GM06990 (cell line): ENCODE data around the gene NRG2.

ENCODE experiments used
- DNase-seq: peaks from one replicate; pipeline ENCODE4 v3.0.0-alpha.2; 2011; ENCODE audit not compliant: insufficient read length; ENCODE audit errors: extremely low read depth
- H3K27me3 ChIP-seq: replicated peaks from 2 replicates; pipeline ENCODE4 v1.6.0; 2011; ENCODE audit warnings: low read length; ENCODE audit not compliant: control insufficient read depth, insufficient read depth
- H3K36me3 ChIP-seq: 2 replicates; pipeline ENCODE4 v1.5.1; 2011; ENCODE audit warnings: low read length; ENCODE audit not compliant: control insufficient read depth, insufficient read depth
- H3K4me3 ChIP-seq: replicated peaks from 2 replicates; pipeline ENCODE4 v1.5.1; 2011; ENCODE audit warnings: low read depth, mild to moderate bottlenecking, control low read depth, low read length
- CTCF ChIP-seq: IDR thresholded peaks from 2 replicates; pipeline ENCODE4 v1.5.1; 2011; ENCODE audit warnings: low read length, control low read depth, mild to moderate bottlenecking, inconsistent platforms; ENCODE audit not compliant: insufficient read depth, poor library complexity, severe bottlenecking

NRG2 gene

DNA sequence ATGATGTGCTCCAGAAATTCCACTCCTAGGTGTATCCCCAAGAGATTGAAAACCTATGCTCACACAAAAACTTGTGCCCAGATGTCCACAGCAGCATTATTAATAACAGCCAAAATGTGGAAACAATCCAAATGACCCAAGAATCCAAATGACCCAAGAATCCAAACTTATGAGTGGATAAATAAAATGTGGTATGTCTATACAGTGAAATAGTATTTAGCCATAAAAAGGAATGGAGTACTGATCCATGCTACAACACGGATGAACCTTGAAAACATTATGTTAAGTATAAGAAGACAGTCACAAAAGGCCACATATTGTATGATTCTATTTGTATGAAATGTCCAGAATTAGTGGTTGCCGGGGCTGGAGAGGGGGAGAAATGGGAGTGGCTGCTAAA is 167.1 kb downstream of the NRG2 start:
- H3K4me3 ChIP-seq, result no peak overlapping the region
- no peak for TF ChIP-seq CTCF
- no peaks in the 10 kb centered on the region; the same call in 1 of the 2 replicates for H3K36me3 ChIP-seq
- no peak for DNase-seq
- no peaks in the 10 kb centered on the region for H3K27me3 ChIP-seq

DNA sequence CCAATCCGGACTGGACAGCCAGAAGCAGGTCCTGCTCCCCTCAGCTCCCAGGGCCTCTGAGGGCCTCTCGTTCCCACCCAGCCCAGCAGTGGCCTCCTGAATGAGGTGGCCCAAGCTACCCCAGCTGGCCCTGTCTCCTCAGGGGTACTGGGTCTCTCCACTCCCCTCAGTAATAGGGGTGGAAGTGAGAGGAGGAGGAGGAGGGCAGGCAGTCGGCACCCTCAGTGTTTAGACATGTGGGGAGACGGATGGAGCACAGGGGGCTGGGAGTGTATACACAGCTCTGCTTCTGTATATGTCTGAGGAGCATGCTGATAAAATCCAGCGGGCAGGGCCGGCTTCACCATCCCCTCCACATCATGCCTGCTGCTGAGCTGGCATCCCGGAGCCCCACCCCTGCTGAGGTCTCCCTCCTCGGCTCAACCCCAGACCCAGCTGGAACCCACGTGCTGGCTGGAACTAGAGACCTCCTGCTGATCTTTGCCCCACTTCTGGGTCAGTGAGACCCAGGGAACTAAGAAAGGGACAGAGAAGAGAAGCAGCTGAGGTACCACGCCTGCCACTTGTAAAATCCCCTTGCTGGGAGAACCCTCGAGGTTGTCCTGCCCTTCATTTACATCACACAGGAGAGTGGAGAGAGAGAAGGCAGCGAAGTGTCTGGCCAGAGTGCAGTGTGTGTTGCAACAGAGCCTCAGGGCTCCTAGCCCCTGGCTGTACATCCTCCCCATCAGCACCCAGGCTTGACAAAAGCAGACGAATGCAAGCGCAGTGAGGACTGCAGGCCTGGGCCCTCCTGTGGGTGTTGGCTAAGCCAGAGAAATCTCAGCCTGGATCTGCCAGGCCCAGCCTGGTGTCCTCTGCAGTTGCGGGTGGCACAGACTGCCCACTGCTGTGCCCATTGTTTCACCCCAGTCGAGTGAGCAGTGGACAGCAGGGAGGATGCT is 170.0 kb downstream of the NRG2 start:
- no peaks in the 10 kb centered on the region for H3K36me3 ChIP-seq
- no peak overlapping the region for H3K4me3 ChIP-seq
- TF ChIP-seq CTCF, result no peak
- DNase-seq, result no peak
- no peaks in the 10 kb centered on the region for H3K27me3 ChIP-seq

DNA sequence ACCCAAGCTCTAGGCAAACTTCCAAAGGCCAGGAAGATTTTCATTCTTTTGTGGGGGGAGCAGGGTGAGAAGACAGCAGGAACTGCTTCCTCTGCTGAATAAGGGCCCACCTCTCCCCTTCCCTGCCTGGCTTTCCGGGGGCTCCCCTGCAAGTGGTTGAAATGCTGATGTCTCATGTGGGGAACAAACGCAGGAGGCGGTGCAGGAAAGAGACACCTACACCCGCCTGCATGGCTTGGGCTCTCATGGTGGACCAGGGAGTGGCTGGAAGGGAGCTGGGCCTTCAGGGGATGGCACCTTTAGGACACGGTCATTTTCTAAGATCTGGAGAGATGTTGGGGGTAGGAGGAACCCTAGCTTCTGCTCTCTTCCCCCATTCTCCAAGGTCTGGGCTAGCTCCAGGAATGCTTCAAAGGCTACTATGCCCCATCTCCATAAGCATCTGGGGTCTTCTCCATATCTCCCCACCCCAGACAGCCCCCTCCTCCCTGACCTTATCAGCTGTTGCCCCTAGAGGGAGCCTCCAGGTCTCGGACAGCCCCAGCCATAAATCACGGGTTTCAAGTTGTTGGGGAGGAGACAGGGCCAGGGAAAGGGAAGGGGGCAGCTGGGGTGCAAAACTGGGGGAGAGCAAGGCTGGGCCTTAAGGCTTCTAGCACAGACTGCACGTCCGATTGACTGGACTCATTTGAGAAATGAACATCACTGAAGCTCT is 170.9 kb downstream of the NRG2 start:
- Histone ChIP-seq H3K27me3 (no peaks in the 10 kb centered on the region), H3K4me3 (no peak overlapping the region), H3K36me3 (no peaks in the 10 kb centered on the region)
- TF ChIP-seq CTCF, result peak; percentile 41
- DNase-seq, result no peak

GRCh38 chr5:139871614-139872013 is 171.5 kb downstream of the NRG2 start:
- no peaks in the 10 kb centered on the region for H3K36me3 ChIP-seq
- no peaks in the 10 kb centered on the region for H3K27me3 ChIP-seq
- H3K4me3 ChIP-seq, result no peak overlapping the region
- DNase-seq, result no peak
- TF ChIP-seq CTCF, result no peak

DNA sequence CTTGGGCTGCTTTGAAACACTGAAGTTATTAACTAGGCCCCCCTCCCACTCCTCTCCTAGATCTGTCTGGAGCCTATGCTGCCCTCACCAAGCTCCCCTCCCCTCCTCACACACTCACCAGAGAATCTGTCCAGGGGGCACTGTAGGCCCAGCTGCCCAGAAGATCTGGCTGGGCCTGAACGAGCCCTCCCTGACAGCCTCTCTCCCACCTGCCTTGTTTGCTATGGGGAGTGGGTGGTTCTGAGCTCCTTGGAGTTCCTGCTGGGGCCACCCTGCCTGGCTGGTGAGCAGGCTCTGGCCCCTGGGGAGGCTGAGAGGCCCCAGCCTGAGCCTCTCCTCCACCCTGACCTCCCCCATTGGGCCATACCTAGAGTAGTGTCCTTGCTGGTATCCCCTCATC is 172.4 kb downstream of the NRG2 start:
- H3K4me3 ChIP-seq, result no peak overlapping the region
- H3K36me3 ChIP-seq, result no peaks in the 10 kb centered on the region
- DNase-seq, result no peak
- no peaks in the 10 kb centered on the region for H3K27me3 ChIP-seq
- TF ChIP-seq CTCF, result no peak
